MM.1S (cell line): ENCODE data around the gene ZAP70.

ENCODE experiments used
- CTCF ChIP-seq: fragments of 300-600 bp; sonication (generic); IDR thresholded peaks from 2 replicates; pipeline ENCODE4 v1.5.1; 2016; ENCODE audit warnings: antibody characterized with exemption, low read length, mixed read lengths
- EZH2 ChIP-seq: fragments of 300-600 bp; sonication (generic); optimal IDR thresholded peaks from 2 replicates; pipeline ENCODE3; 2017; ENCODE audit warnings: low read depth, mild to moderate bottlenecking, antibody characterized with exemption, low read length, mixed read lengths
- EZH2phosphoT487 ChIP-seq: fragments of 300-600 bp; sonication (generic); IDR thresholded peaks from 2 replicates; pipeline ENCODE4 v1.6.1; 2018; ENCODE audit warnings: antibody characterized with exemption, low read length

GRCh38 chr2:97713296-97714083, at the start of gene ZAP70:
- TF ChIP-seq CTCF (no peak), EZH2phosphoT487 (no peak), EZH2 (no peak)
